ENCODE results near the gene CDX1. TPM values are rescaled to one million over a fixed set of nuclear protein-coding genes. Genes with fewer than 3 reads are reported as not detected.

Gene CDX1
- total RNA-seq, 1 donor from 2014 or later: not detected

- no peak for DNase-seq (ENCODE audit: low spot score)
Observed at GRCh38 chr5:150182774-150183173, 16.2 kb downstream of the CDX1 start.

GRCh38 chr5:150183436-150183835, 16.9 kb downstream of the CDX1 start:
- no peak for DNase-seq (ENCODE audit: low spot score)

GRCh38 chr5:150184006-150184405, 17.4 kb downstream of the CDX1 start:
- DNase-seq (ENCODE audit: low spot score): no peak

- no peak for DNase-seq (ENCODE audit: low spot score)
Observed at GRCh38 chr5:150184990-150185912, 18.7 kb downstream of the CDX1 start.

GRCh38 chr5:150186137-150186536, 19.6 kb downstream of the CDX1 start:
- no peak for DNase-seq (ENCODE audit: low spot score)

- no peak for DNase-seq (ENCODE audit: low spot score)
Observed at GRCh38 chr5:150186897-150187296, 20.3 kb downstream of the CDX1 start.

- no peak for DNase-seq (ENCODE audit: low spot score)
Observed at GRCh38 chr5:150188146-150188842, 21.7 kb downstream of the CDX1 start.

- no peak for DNase-seq (ENCODE audit: low spot score)
Observed at GRCh38 chr5:150189326-150189725, 22.7 kb downstream of the CDX1 start.

- DNase-seq (ENCODE audit: low spot score): no peak
Observed at GRCh38 chr5:150189728-150190502, 23.3 kb downstream of the CDX1 start, which contains the start of gene SLC6A7. TSS of gene SLC6A7 (plus strand) at chr5:150190062. CDS start at chr5:150190328, 266 bp downstream.

GRCh38 chr5:150190503-150190979, 24.0 kb downstream of the CDX1 start:
- DNase-seq (ENCODE audit: low spot score): no peak

GRCh38 chr5:150190987-150191386, 24.4 kb downstream of the CDX1 start:
- DNase-seq (ENCODE audit: low spot score): no peak

- no peak for DNase-seq (ENCODE audit: low spot score)
Observed at GRCh38 chr5:150192462-150192861, 25.9 kb downstream of the CDX1 start.

- DNase-seq (ENCODE audit: low spot score): no peak
Observed at GRCh38 chr5:150195736-150196485, 29.3 kb downstream of the CDX1 start.

GRCh38 chr5:150196514-150196913, 29.9 kb downstream of the CDX1 start:
- DNase-seq (ENCODE audit: low spot score): no peak

- no peak for DNase-seq (ENCODE audit: low spot score)
Observed at GRCh38 chr5:150196986-150197385, 30.4 kb downstream of the CDX1 start.

- no peak for DNase-seq (ENCODE audit: low spot score)
Observed at GRCh38 chr5:150197476-150197875, 30.9 kb downstream of the CDX1 start.

GRCh38 chr5:150202501-150202900, 35.9 kb downstream of the CDX1 start:
- DNase-seq (ENCODE audit: low spot score): no peak

GRCh38 chr5:150203832-150204589, 37.4 kb downstream of the CDX1 start:
- DNase-seq (ENCODE audit: low spot score): no peak

GRCh38 chr5:150204590-150204960, 38.0 kb downstream of the CDX1 start:
- no peak for DNase-seq (ENCODE audit: low spot score)

GRCh38 chr5:150206098-150206778, 39.7 kb downstream of the CDX1 start:
- DNase-seq (ENCODE audit: low spot score): no peak

All from ureter (tissue), 1 donor.